K562 (cell line): ENCODE measurements around the gene MCAM. TPM values are rescaled to one million over a fixed set of nuclear protein-coding genes. Genes with fewer than 3 reads are reported as not detected.

Experiments
- CREM ChIP-seq: IDR thresholded peaks from 2 replicates; pipeline ENCODE4 v1.6.1; 2014; ENCODE audit warnings: antibody characterized with exemption, low read depth
- MITF ChIP-seq: IDR thresholded peaks from 2 replicates; pipeline ENCODE4 v1.6.1; 2014; ENCODE audit warnings: antibody characterized with exemption
- MLLT1 ChIP-seq, 2 experiments: fragments of 450-650 bp; IDR thresholded peaks; 2 replicates each; pipeline ENCODE4 v1.6.1; 2016
- MTA3 ChIP-seq: fragments of 450-650 bp; formaldehyde crosslinking; IDR thresholded peaks from 2 replicates; pipeline ENCODE4 v1.6.1; 2017; ENCODE audit warnings: mild to moderate bottlenecking, borderline replicate concordance
- PCBP1 ChIP-seq: fragments of 200-400 bp; formaldehyde crosslinking; IDR thresholded peaks from 2 replicates; pipeline ENCODE4 v1.6.1; 2018; ENCODE audit warnings: mild to moderate bottlenecking, low read depth, low read length; ENCODE audit not compliant: poor library complexity, severe bottlenecking
- RHOXF2B ChIP-seq: fragments of 250-450 bp; sonication (Bioruptor Pico); conservative IDR thresholded peaks from 2 replicates; pipeline ENCODE4 v1.5.1; 2021
- SMAD1 ChIP-seq: fragments of 150-350 bp; IDR thresholded peaks from 2 replicates; pipeline ENCODE4 v1.6.1; 2014; ENCODE audit warnings: low read length, low read depth; ENCODE audit not compliant: partially characterized antibody
- SP1 ChIP-seq: sonication (generic); formaldehyde crosslinking; IDR thresholded peaks from 2 replicates; pipeline ENCODE4 v1.8.1; 2022; ENCODE audit warnings: mild to moderate bottlenecking, missing genetic modification reagents
- ZNF232 ChIP-seq: sonication (generic); formaldehyde crosslinking; IDR thresholded peaks from 2 replicates; pipeline ENCODE4 v1.8.0; 2022; ENCODE audit warnings: mild to moderate bottlenecking, missing genetic modification reagents
- ZNF668 ChIP-seq: fragments of 250-450 bp; sonication (Bioruptor Pico); IDR thresholded peaks from 2 replicates; pipeline ENCODE4 v1.8.0; 2022; ENCODE audit warnings: mild to moderate bottlenecking, inconsistent platforms
- polyA plus RNA-seq, 8 experiments: library from polyadenylated mRNA; depleted of rRNA in 4 of 8; stranded (reverse) in 5 of 8; unstranded in 3 of 8; fragments of >200 nt; fragmentation: Nextera tagmentation in 2 of 8; fragmentation: Illumina TruSeq in 1 of 8; extraction: Ambion mirVana in 2 of 8; extraction: Trizol in 1 of 8; gene quantifications; 2 replicates each; pipeline versions ENCODE4 v1.2.1 to v1.2.3, GENCODE V29; 2011 to 2014; ENCODE audit warnings: inconsistent platforms in 1 of 8, missing spikeins in 1 of 8
- total RNA-seq, 7 experiments: library from RNA; depleted of rRNA in 6 of 7; stranded (reverse); fragments of >200 nt in 6 of 7; fragmentation: Illumina TruSeq in 2 of 7; extraction: Trizol in 2 of 7; gene quantifications; 2 replicates each; pipeline versions ENCODE4 v1.2.1 to v1.2.3, GENCODE V29; 2011 to 2021; ENCODE audit warnings: low replicate concordance in 1 of 7
- TF ChIP-seq, protein P1 (sequence below): fragments of 200-800 bp; sonication (Bioruptor generic); IDR thresholded peaks from 2 replicates; pipeline ENCODE4 v1.6.1; 2017; ENCODE audit warnings: missing genetic modification characterization, missing compliant biosample characterization

The MCAM gene
- total and polyA plus RNA-seq, 9 of the 15 experiments (the other 6 are each of a cell fraction or from before 2014, with no cell fraction given) = 14.7 to 118 (median 53.6) TPM

GRCh38 chr11:119339589-119340334 is 22.8 kb upstream of the MCAM start (continued):
- TF ChIP-seq SP1 (CRISPR knock-in tag) (0 out of 2 replicates have a peak, but pooled peaks have one; percentile 38), MTA3 (0 out of 2 replicates have a peak, but pooled peaks have one; percentile 85), SMAD1 (no peak), MITF (no peak), ZNF232 (CRISPR knock-in tag) (no peak), MLLT1 (IDR thresholded peaks at IDR 0.05) (0 out of 4 replicates have a peak, but pooled peaks of 1 of the 2 experiments have one; percentile 26), ZNF668 (CRISPR knock-in tag) (no peak), CREM (0 out of 2 replicates have a peak, but pooled peaks have one; percentile 20), PCBP1 (peak; percentile 77), RHOXF2B (CRISPR knock-in tag) (no peak)
- TF ChIP-seq, protein P1, sequence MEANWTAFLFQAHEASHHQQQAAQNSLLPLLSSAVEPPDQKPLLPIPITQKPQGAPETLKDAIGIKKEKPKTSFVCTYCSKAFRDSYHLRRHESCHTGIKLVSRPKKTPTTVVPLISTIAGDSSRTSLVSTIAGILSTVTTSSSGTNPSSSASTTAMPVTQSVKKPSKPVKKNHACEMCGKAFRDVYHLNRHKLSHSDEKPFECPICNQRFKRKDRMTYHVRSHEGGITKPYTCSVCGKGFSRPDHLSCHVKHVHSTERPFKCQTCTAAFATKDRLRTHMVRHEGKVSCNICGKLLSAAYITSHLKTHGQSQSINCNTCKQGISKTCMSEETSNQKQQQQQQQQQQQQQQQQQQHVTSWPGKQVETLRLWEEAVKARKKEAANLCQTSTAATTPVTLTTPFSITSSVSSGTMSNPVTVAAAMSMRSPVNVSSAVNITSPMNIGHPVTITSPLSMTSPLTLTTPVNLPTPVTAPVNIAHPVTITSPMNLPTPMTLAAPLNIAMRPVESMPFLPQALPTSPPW (CRISPR knock-in tag) = peak; percentile 79
